Measurements from ENCODE around the gene AXIN2.
"Not testable (repeated sequence)": the region's sequence is repeated elsewhere in the genome, so short reads cannot be mapped to it uniquely, and the experiment has no call there.

Gene AXIN2

DNA sequence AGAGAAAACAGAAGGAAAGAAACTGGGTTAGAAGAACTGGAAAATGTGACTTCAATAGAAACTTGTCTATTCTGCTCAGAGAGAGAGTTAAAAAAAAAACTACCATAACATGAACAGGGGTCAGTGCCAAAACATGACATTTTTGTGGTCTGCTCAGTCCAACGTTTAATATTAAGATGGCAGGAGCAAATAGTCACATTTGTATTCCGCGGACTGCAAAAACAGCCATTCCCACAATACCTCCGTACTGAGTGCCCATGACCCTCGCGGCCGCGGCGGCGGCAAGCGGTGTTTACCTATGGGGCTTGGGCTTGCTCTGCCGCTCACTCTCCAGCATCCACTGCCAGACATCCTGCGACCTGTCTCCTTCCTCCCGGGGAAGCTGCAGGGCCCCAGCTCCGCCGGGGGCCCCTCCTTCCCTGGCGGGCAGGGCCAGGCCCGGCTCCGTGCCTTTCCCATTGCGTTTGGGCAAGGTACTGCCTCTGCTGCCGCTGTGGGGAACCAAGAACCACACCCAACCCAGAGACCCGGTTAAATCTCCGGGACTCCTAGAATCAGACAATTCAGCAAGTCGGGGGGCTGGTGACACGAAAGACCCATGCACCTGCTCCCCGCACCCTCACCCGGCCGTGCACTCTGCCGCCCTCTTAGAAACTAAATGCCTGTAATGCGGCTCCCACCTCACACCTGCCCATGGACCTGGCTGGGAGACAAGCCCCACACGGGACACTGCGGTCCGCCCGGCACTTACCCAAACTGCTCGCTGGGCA lies 24.7 kb downstream of the AXIN2 start:
- DNase-seq = no peak

DNA sequence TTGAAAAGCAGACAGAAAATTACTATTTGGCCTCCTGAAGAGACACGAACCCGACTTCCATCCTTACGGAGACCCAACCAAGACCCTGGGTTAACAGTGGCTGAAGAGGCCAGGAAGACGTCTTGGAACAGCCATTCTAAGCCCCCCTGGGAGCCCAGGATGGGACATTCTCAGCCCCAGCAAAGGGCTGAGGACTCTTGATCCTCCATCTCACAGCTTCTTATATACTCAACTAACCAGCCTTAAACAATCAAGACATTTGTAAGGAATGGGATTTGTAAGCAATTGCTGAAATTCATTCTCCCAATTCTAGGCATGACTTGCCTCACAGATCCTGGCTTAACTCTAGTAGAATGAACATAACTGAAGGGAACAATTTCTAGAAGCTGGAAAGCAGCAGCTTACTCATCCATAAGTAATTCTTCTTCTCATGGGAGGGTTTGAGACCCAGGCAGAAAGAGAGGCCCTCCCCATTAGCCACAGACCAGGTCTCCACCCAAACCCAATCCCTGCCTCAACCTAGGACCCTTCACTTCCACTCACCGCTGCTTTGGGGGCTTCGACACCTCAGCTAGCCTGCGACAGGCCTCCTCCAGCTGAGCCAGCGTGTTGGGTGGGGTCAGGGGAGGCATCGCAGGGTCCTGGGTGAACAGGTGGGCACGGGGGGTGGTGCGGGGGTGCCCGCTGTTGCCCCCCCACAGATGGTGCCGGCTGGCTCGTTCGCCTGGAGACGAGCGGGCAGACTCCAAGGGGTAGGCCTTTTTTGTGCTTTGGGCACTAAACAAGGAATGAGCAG lies 25.5 kb downstream of the AXIN2 start:
- no peak for DNase-seq

DNA sequence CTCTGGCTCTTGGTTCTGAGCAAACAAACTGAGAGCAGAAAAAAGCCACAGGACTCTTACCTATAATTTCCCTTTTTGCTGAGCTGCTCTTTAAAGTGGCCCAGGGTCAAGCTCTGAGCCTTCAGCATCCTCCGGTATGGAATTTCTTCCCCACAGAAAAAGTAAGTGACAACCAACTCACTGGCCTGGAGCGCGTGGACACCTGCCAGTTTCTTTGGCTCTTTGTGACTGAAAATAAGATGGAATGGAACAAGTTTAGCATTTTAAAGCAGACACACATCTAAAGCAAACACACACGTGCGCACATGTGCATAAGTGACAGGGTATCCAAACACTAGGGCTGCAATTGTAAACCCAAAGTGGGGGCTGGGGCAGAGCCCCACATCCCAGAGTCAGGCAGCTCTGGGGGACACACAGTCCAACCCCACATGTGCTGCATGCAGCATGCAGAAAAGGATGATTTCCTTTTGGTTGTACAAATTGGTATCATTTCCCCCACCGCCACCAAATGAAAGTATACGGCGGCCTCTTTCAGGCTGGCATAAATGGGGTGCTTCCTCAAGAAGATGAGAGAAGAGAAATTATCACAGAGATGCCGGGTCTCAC lies 27.5 kb downstream of the AXIN2 start:
- no peak for DNase-seq

DNA sequence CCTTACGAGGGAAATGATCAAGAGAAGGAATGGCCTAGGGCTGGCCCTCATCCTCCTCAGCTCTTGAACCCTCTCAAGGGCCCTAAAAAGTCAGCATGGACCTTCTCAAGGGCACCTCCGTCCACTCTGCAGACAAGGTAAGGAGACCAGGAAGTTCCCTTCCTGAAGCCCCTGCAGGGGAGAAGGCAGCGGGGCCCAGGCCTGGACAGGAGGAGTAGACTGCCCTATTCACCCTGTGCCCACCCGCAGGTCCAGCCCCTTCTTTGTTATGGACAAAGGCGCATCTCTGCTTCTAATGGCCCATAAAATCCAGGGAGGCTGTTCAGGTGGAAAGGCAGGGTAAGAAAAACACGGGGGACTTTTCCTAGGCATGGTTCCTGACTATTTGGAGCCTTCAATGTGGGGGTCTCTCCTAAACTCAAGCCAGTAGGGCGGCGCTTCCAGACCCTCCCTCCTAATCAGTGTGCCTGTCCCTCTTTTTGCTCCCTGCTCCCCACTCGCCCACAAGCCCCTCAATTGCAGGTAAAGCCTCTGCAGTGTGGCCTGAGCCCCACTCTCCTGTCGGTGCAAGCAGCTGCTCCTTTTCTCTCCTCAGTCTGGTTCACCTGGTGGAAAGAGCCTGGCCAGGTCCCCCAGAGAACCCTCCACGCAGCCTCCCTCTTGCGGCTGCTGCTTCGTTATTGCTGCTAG lies 28.2 kb downstream of the AXIN2 start:
- no peak for DNase-seq

DNA sequence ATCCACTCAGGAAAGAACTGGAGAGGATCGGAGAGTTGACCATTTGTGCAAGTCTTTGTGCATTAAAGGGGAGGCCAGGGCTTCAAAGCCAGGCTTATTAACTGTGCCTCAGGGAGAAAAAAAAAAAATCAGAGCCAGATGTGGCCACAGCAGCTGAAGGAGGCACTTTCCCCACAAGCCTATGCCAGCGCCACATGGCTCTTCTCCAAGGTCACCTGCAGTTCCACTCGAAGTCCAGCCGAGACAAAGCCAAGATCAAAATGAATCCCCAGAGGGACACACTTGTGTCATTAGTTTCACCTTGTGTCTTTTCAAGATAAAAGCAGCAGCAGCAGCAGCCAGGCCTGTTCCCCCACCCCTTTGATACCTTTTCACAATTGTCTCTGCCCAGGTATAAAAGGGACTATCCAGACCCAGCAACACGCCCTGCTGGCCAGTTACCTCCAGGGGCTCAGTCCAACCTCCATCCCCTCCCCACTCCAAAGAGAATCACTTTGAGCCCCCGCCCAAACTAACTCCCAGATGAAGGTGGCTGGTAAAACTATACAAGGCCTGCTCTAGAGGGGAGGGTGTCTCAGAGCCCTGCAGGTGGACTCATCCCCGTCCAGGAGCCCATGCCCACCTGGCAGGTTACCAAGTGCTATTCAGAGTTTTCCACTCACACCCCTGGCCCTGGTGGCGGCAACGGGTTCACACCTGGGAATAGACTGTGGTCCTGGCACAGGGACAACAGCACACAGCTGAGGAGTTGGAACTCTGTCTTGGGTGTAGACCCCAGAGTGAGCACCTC lies 29.2 kb downstream of the AXIN2 start:
- DNase-seq = no peak

DNA sequence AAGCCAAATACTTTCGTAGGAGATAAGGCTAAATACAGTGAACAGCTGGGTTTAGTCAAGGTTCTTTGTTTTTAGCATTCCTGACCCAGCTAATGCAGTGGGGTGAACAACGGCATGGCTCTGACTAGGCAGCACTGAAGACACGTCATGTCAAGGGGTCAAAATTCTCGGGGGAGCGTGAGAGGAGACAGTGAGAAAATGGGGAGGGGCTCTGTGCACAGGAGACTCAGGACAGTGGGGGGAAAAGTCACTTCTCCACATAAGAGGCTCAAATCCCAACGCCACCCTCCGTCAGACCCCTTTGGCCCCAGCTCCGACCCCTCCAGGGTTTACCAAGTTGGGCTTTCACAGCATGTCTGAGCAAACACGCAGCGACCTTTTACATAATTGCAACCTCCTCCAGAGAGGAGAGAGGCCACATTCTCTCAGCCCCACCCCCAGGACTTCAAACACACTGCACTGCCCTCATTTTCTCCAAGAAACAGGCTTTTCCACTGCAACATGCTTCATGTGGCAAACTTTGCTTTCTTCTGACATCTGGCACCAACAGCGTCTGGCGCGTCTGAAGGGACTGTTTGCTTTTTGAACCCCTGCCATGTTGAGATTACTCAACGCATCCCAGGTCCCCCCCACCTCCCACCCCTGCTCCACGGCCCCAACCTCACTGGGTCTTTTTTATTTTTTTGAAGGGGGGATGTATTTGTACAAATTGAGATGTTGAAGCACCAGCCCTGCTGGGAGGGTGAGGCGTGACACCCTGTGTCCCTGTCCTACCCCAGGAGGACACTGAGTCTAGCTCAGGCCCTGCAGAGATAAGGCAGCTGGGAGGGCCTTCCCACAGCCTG lies 30.0 kb downstream of the AXIN2 start:
- no peak for DNase-seq

DNA sequence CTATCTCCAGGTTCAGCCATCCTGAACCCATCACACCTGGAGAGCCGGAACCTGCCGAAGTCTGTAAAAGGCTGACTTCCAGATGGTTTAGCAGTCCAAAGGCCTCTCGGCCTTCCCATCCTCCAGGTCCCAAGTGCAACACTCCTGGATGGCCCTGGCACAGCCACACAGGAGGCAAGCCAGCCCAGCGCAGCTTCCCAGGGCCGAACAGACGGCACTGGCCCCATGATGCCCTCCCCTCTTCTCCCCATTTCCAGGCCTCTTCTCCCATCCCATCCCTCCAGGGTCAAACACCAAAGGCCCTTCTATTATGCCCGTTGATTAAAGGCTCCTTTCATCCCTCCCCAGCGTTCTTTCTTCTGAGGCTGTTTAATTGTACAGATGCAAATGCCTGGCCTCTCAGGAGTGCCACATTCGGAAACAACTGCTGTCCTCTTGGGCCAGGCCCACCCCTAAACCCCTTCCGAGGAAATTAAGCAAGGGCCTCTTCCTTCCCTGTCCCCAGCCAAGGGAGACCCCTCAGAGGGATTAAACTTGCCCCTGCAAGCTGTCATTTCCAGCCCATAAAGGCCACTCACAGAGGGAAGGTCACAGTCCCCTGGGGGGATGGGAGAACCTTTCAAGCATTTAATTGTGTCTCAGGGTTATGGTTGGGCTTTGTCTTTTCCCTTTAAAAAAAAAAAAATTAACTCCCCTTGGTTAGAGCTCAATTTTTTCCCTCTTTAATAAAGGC lies 30.8 kb downstream of the AXIN2 start:
- no peak for DNase-seq

DNA sequence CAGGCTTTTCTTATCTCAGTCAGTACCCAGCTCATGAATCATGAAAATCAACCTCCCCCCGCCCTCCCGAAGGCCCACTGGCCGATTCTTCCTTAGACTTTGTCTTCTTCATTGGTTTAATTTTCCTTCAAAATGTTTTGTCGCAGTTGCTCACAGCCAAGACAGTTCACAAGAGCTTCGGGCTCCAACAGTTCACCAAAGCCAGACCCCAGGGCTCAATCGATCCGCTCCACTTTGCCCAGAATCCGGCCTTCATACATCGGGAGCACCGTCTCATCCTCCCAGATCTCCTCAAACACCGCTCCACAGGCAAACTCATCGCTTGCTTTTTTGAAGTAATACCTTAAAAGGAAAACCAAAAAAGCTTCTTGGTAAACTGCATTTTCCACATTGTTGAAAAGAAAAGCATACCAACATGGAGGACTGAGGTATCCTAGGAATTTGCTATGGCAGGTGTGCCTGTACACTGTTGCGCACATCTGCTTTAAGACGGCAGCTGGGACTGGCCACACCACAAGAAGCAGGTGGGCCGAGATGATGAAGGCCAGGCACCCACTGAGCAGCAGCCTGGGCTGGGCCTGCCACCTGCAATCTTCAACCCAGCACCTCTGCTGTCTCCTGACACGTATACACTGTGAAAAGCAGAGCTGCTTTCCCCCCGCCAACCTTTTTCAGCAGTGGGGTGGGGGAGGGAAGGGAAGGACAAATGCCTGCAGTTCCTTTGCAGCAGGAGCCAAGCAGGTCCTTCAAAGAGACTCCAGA lies 31.5 kb downstream of the AXIN2 start:
- DNase-seq = no peak

DNA sequence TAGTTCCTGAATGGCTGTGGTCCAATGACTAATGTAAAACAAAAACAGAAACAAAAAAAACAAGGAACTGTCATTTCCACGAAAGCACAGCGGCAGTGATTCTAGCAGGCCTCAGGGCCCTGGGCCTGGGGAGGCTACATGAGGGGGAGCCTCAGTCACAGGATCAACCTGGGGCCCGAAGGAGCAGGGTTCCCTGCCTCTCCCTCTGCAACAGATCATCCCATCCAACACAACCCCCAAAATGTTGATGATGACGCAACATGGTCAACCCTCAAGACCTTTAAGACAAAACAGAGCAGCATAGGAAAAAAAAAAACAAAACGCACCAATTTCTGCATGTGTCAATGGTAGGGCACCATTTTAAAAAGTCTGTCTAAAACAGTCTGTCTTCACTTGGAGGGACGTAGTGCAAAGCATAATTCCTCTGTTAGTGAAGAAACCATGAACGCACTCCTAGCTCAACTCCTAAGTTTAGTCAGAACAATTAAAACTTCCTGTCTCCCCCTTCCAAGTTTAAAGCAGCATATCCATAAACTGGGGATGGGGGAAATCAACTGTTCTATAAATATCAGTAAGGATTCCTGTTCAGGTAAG lies 32.3 kb downstream of the AXIN2 start:
- no peak for DNase-seq

DNA sequence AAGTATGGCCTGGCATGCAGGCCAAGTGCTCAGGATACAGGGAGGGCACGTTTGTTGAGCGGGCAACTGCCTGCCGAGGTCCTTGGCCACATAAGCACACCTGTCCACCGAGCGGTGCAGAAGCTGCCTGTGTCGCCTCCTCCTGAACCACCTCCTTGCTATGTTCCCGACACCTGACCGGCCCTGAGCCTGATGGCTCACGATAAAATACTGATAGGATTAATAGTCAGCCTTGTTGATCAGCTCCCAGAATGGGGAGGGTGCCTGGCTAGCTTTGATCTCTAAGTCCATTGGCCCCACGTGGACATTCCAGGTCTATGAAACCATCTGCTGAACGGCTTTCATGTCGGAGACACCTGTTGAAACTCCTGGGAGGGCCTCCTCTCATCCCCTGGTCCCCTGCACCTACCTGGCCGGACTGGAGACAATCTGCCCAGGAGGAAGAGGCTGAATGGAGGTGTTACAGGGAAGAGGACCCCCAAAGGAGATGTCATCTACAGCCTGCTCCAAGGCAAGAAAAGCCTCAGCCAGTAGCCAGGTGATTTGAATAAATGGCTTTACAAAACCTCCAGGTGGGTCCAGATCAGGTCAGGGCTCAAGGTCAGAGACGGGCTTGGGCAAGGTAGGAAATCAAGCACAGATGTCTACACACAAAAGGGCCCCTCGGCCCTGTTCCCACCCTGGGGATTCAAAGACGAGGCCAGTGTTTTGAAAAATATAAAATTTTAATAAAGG lies 33.4 kb downstream of the AXIN2 start:
- no peak for DNase-seq

DNA sequence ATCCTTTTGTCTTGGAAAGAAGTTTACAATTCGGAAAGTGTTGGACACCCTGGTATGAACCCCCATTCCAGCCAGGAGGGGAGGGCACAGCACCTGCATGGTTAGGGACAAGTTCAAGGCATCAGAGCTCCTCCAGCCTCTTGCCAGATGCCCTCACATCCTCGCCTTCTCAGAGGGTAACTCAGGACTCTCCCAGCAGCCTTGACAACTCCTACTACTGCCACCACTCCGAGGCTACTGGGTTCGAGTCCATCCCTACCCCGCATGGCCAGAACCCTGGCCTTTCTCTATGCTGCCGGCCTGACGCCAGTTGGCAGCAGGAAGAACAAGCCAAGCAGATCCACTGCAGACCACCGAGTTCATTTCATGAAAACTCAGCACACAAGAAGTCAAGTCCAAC lies 34.1 kb downstream of the AXIN2 start:
- DNase-seq = no peak

DNA sequence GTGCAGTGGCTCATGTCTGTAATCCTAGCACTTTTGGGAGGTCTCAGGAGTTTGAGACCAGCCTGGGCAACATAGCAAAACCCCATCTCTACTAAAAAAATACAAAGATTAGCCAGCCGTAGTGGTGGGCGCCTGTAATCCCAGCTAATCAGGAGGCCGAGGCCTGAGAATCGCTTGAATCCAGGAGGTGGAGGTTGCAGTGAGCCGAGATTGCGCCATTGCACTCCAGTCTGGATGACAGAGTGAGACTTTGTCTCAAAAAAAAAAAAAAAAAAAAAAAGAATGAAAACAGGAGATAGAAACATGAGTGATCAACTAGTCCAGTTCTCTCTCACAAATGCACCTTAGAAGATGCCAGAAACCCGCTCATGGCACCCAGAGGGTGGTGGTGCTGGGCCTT lies 34.6 kb downstream of the AXIN2 start:
- not testable (repeated sequence) for DNase-seq

DNA sequence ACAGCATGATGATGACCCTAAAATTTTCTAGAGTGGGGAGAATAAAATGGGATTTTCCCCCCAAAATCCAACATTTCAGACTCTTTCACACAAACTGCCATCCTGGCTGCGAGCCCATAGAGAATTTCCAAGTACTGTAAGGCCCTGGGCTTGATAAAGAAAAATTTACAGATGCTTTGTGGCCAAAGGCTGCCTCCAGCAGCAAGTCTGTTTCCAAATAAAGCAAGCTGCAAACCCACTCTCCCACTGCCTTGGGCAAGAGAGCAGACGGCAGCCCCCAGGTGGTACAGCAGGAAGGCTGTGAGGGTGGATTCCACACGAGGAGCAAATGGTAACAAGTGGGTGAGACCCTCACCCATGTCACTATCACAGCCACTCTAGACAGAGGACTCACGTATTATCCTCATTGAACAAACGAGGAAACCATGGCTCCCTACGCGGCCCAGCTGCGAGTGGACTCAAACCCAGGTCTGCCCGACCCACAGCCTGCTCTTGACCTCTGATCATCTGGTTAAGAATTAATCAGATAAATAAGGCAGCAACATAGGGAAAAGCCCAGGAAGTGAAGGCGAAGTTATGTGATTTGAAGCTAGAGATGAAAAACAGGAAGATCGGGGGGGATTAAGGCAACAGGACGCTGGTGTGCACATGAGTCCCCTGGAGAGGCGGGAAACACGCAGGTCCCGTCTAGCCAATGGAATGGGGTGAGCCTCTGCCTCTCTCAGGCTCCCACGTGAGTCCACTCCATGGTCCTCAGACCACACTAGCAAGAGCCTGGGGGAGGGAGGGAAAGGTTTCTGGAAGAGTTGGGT lies 37.4 kb downstream of the AXIN2 start:
- DNase-seq = no peak

DNA sequence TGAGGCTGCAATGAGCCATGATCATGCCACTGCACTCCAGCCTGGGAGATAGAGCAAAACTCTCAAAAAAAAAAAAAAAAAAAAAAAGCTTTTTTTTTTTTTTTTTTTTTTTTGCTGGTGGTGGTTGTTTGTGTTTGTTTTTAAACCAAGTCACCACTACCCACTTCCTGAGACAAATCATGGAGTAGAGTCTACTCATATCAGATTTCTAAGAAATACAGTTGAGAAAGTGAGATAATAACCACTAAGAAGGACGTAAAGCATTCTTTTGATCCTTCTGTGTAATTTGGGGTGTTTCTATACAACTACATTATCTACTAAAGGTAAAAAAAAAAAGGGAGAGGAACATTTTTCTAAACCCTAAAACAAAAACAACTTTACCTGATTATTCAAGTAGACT lies 38.0 kb downstream of the AXIN2 start:
- DNase-seq = no peak

DNA sequence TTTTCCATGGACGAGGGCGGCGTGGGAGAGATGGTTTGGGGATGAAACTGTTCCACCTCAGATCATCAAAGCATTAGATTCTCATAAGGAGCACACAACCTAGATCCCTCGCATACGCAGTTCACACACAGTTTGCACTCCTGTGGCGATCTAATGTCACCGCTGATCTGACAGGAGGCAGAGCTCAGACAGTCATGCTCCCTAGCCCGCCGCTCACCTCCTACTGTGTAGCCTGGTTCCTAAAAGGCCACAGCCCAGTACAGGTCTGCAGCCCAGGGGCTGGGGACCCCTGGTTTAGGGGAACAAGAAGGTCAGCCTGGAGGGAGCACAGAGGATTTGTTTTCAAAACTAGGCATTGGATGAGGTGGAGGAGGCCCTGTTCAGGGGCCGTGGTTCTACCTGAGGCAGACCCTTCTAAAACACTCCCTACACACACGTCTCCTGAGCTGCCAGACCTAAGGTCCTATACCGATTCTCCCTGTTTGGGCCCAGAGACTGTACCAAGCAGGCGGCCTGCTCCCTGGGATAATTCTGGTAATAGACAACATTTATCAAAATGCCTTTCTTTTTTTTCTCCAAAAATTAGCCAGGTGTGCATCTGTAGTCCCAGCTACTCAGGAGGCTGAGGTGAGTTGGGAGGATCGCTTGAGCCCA lies 38.6 kb downstream of the AXIN2 start:
- no peak for DNase-seq

DNA sequence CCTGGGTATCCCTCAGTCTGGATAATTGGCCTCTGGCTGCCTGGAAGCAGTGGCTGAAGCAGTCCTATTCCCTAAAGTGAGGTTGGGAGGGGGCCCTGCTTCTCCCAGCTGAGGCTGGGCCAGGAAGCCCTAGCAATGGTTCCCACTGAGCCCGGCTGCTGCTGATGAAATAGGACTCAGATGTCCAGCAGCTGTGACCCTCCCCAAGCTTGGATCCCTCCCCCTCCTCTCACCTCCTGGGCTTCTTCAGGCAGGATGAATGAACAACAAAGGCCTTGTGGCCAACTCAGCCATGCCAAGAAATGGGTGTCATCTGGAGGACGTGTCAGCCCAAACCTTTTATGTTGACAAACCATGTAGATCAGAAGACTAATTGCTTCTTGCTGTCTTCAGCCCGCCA lies 42.0 kb downstream of the AXIN2 start:
- no peak for DNase-seq

DNA sequence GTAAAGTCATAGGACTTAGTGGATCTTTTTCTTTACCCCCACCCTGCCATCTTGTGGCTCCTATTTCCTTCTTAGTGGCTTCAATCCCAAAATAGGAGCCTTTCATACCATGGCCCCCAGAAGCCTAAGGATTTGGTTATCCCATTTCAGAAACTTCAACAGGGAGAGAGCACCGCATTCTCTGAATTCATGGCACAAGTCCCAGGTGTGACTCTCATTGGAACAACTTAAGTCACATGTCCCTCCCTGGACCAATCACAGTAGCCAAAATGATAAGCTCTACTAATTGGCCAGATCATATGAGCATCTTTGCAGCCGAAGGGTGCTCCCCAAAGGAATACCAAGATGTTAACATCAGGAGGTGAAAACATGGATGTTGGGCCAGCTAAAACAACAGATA lies 43.2 kb downstream of the AXIN2 start:
- DNase-seq = no peak
